CD4-positive, alpha-beta T cell treated with Interleukin-4 for 1 hour (primary cell): ENCODE measurements around the gene NFIC.
"Not testable (repeated sequence)": the region's sequence is repeated elsewhere in the genome, so short reads cannot be mapped to it uniquely, and the experiment has no call there.

Experiments used
- DNase-seq, 2 donors: peaks; one replicate each; pipeline ENCODE4 v3.0.0-alpha.2; 2020 to 2022

NFIC gene

DNA sequence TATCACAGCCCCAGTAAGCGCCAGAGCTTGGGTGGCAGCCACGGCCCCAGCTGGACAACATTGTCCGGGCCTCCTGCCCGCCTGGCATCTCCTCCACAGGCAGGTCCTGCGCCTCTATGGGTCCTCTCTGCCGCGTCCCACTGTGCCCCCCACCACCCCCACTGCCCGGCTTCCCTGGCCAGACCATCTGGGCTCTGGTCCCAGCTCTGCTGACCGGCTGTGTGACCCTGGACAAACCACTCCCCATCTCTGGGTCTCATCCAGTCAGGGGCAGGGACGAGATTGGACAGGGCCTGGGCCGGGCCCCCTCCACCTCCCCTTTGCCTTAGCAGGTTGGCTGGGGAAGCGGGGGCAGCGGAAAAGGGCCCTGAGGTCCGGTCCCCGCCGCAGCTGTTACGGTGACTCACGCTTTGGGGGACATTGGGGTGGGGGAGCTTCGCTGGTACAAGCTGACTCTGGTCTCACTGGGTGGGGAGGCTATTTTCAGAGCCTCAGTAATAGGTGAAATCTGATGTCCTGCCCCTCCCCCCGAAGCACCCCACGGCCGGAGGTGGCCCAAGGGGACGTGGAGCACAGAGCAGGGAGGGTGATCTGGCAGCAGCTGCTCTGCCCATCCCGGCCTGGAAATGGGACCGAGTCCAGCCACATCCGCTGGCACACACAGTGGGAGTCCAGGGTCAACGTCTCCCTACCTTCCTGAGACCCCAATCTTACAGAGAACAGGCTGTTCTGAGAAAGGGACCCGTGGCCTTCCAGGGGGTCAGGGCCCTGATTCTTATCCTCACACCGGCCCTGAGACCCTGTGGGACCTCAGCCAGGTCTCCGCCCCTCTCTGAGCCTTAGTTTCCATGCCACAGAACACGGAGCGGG is 9.1 kb downstream of the NFIC start:
- no peak for DNase-seq

DNA sequence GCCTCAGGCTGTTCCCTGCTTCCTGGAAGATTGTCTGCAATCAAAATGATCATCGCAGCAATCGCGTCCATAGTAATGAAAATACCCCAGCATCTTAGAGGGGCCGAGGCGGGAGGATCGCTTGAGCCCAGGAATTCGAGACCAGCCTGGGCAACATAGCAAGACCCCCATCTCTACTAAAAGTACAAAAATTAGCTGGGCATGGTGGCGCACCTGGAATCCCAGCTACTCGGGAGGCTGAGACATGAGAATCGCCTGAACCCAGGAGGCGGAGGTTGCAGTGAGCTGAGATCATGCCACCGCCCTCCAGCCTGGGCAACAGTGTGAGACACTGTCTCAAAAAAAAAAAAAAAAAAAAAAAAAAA is 9.7 kb downstream of the NFIC start:
- DNase-seq = not testable (repeated sequence)

GRCh38 chr19:3378352-3379150 is 12.2 kb downstream of the NFIC start:
- no peak for DNase-seq

DNA sequence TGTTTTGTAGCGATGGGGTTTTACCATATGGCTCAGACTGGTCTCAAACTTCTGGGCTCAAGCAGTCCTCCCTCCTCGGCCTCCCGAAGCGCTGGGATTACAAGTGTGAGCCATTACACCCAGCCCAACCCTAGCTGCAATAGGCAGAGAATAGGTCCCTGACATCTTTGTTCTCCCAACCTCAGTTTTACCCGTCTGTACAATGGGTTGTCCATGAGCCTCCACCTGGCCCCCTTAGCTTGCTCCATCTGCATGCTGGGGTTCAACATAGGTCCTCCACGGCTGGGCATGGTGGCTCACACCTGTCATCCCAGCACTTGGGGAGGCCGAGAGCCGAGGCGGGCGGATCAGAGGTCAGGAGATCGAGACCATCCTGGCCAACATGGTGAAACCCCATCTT is 14.4 kb downstream of the NFIC start:
- no peak for DNase-seq

- no peak for DNase-seq
Measured at GRCh38 chr19:3381701-3382372, 15.5 kb downstream of the NFIC start.

GRCh38 chr19:3382460-3383100 is 16.2 kb downstream of the NFIC start:
- DNase-seq = no peak

GRCh38 chr19:3383121-3383722 is 16.8 kb downstream of the NFIC start:
- DNase-seq = no peak

DNA sequence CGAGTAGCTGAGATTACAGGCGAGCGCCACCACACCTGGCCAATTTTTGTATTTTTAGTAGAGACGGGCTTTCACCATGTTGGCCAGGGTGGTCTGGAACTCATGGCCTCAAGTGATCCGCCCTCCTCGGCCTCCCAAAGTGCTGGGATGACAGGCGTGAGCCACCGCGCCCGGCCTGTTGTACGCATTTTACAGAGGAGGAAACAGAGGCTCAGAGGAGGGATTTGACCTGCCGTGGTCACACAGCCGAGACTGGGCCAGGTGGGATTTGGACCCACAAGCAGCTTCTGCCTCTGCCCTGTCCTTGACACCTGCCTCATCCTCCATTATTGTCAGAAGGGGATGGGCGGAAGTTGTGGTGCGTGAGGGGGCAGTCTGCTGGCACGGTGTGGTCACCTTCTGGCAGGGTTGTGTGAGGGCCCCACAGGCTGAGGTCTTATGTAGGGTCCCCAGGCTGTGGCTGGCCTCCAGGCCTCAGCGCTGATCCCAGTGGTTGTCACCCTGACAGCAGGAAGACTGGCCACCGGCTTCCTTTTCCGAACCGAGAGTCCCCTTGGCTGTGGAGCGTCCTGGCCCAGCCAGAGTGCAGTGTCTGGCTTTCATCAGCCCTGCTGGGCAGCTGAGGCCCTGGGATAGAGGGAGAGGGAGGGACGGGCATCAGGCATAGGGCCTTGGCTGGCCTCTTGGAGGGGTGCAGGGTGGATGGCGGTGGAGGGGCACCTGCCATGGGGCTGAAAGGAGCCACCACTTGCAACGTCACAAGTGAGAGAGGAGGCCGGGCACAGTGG is 20.3 kb downstream of the NFIC start:
- no peak for DNase-seq

- no peak for DNase-seq
Measured at GRCh38 chr19:3387645-3388589, 21.5 kb downstream of the NFIC start.

DNA sequence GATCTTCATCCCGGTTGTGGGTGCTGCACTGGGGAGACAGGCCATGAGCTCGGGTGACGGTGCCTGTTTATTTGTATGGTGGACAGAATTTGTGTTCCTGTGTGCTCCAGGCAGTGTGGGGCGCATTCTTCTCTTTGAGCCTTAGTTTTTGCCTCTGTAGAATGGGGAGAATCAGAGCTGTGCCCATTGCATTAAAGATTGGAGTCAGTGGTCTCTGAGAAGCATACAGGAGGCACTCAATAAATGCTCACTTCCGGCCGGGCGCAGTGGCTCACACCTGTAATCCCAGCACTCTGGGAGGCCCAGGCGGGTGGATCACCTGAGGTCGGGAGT is 23.0 kb downstream of the NFIC start:
- DNase-seq = no peak

DNA sequence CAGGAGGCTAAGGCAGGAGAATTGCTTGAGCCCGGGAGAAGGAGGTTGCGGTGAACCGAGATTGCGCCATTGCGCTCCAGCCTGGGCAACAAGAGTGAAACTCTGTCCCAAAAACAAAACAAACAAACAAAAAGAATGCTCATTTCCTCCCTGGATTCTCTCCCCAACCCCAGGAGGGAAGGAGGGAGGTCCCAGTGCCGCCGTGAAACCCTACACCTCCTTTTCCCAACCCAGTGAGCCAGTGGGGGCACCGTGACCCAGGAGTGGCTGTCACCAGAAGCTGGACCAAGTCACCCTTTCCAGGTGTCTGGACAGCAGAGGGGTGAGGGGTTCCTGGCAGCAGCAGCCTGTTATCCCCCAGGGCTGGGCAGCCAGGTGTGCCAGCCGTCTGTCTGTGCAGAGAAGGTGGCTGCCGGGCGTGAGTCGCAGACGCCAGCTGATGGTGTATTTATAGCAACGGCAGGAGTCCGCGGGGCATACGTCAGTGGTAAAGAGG is 23.5 kb downstream of the NFIC start:
- DNase-seq = no peak

- not testable (repeated sequence) for DNase-seq
Measured at GRCh38 chr19:3391911-3392310, 25.5 kb downstream of the NFIC start.

DNA sequence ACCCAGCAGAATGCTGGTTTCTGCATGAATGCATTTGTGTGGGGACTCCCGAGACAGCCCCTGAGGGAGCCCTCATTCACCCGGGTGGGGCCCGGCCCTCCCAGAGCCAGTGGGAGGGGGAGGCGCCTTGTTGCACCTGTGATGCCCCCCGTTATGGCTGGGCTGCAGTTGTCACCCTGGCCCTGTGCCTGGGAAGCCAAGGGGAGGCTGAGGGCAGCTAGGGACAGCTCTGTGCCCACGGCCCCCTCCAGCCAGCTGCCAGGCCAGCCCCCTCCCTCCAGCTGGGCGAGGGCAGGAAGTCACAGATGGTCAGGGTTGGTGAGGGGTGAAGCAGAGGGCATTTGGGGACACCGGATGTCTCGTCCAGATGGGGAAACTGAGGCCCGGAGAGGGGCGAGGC is 26.1 kb downstream of the NFIC start:
- no peak for DNase-seq

DNA sequence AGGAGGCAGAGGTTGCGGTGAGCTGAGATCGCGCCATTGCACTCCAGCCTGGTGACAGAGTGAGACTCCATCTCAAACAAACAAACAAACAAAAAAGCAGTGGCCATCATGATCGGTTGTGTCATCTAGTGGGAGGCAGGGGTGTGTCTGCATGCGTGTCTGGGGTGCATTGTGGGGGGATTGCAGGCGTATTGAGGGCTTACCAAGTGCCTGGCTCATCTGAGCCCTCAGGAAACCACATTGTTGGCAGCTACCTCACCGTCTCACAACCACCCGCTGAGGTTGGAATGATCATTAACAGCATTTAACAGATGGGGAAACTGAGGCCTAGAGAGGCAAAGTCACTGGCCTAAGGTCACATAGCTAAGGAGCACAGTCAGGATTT is 30.5 kb downstream of the NFIC start:
- no peak for DNase-seq

GRCh38 chr19:3397266-3398022 is 31.1 kb downstream of the NFIC start:
- DNase-seq = no peak

DNA sequence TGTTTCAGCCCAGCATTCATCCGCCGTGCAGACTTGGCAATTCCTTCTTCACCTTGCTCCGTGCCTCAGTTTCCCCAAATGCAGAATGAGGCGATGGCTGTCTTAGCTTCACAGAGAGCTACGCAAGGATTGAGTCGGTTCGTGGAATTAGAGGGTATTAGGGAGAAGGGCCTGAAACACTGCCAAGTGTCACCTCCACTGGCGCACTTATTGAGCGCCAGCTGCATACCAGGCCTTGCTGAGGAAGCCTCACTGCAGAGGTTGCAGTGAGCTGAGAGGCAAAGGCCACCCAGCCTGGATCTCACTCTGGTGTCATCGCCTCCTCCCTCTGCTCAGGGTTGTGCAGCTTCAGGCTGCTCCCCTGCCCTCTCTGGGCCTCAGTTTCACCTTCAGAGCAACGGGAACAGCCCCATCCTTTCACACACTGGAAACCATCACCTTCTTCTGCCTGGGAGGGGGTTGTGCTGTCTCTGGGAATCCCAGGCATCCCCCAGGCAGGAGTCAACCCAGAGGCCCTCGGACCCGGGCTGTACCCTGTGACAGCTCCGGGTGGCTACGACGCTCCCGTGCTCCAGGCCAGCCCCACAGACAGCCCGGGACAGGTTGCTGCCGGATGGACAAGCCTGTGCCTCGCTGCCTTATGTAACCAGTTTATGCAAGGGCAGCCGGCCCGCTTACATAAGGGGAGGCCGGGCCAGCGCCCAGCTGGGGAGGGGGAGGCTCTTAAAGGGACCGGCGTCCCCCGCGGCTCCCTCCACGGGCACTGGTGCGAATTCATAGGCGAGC is 31.9 kb downstream of the NFIC start:
- no peak for DNase-seq

GRCh38 chr19:3398900-3399278 is 32.5 kb downstream of the NFIC start:
- no peak for DNase-seq

- DNase-seq = not testable (repeated sequence)
Measured at GRCh38 chr19:3399311-3399710, 32.9 kb downstream of the NFIC start.
